Left ventricle myocardium inferior (tissue), 1 donor: ENCODE data around the gene SURF2. TPM values are rescaled to one million over a fixed set of nuclear protein-coding genes. Genes with fewer than 3 reads are reported as not detected.

Source experiments
- DNase-seq: peaks from one replicate; pipeline ENCODE4 v3.0.0-alpha.2; 2020
- H3K27ac ChIP-seq: fragments of 200-600 bp; replicated peaks from 2 replicates; pipeline ENCODE4 v1.8.0; 2021
- H3K27me3 ChIP-seq: fragments of 200-600 bp; 2 replicates; pipeline ENCODE4 v1.8.0; 2021; ENCODE audit warnings: low read depth
- H3K36me3 ChIP-seq: fragments of 200-600 bp; 2 replicates; pipeline ENCODE4 v1.8.0; 2021
- H3K4me1 ChIP-seq: fragments of 200-600 bp; 2 replicates; pipeline ENCODE4 v1.8.0; 2021
- H3K4me3 ChIP-seq: fragments of 200-600 bp; 2 replicates; pipeline ENCODE4 v1.8.0; 2021; ENCODE audit warnings: mild to moderate bottlenecking, moderate library complexity
- H3K9me3 ChIP-seq: fragments of 200-600 bp; replicated peaks from 2 replicates; pipeline ENCODE4 v1.8.0; 2021
- intact Hi-C: fragments of 100-400 bp; cut with micrococcal nuclease; formaldehyde crosslinking; loops from one replicate; pipeline ENCODE4 v1.11.0; 2022
- total RNA-seq: library from RNA; stranded (reverse); fragmentation: NEBNext Ultra II Directional; extraction: Animal tissue kit (Norgen Biotek cat#: 25700); gene quantifications from one replicate; pipeline ENCODE4 v1.2.1, GENCODE V29; 2021
- TF ChIP-seq, protein P1 (sequence below): fragments of 200-600 bp; IDR thresholded peaks from 2 replicates; pipeline ENCODE4 v1.8.0; 2021; ENCODE audit warnings: antibody characterized with exemption, mild to moderate bottlenecking, borderline replicate concordance
- donor health status: DM: no; HTN: yes; CAD: no; lungs with severe emphysema.

The SURF2 gene
- total RNA-seq, 1 donor from 2014 or later: 17.4 TPM

GRCh38 chr9:133366435-133366834 lies 10.1 kb downstream of the SURF2 start:
- Histone ChIP-seq H3K36me3 (peaks cover 71% of the 10 kb centered on the region), H3K27me3 (no peaks in the 10 kb centered on the region), H3K4me1 (peaks cover 43% of the 10 kb centered on the region), H3K9me3 (no peaks in the 10 kb centered on the region), H3K27ac (no peak overlapping the region), H3K4me3 (no peak overlapping the region)
- intact Hi-C loops: no loop called here
- DNase-seq: no peak
- TF ChIP-seq, protein P1, sequence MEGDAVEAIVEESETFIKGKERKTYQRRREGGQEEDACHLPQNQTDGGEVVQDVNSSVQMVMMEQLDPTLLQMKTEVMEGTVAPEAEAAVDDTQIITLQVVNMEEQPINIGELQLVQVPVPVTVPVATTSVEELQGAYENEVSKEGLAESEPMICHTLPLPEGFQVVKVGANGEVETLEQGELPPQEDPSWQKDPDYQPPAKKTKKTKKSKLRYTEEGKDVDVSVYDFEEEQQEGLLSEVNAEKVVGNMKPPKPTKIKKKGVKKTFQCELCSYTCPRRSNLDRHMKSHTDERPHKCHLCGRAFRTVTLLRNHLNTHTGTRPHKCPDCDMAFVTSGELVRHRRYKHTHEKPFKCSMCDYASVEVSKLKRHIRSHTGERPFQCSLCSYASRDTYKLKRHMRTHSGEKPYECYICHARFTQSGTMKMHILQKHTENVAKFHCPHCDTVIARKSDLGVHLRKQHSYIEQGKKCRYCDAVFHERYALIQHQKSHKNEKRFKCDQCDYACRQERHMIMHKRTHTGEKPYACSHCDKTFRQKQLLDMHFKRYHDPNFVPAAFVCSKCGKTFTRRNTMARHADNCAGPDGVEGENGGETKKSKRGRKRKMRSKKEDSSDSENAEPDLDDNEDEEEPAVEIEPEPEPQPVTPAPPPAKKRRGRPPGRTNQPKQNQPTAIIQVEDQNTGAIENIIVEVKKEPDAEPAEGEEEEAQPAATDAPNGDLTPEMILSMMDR: no peak

DNA sequence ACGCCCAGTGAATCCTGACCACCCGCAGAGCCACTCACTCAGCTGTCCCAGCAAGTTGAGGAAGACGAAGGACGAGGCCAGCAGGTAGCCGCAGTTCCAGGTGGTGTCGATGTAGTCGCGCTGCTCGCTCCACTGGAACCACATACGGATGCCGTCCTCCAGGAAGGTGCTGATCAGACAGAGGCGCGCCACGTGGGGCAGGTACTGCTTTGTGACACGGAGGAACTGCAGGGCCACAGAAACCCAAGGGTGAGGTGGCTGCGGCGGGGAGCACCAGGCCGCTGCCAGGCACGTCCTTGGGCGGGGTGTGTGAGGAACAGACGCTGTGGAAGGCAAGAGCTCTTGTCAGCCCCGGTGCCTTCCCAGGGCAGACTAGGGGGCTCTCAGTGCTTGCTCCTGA lies 10.9 kb downstream of the SURF2 start:
- TF ChIP-seq, protein P1: no peak
- no peak overlapping the region for H3K4me3 ChIP-seq
- H3K36me3 ChIP-seq: peaks cover 63% of the 10 kb centered on the region
- no peak for DNase-seq
- H3K9me3 ChIP-seq: no peaks in the 10 kb centered on the region
- H3K4me1 ChIP-seq: peaks cover 50% of the 10 kb centered on the region
- no peak overlapping the region for H3K27ac ChIP-seq
- no peaks in the 10 kb centered on the region for H3K27me3 ChIP-seq
- intact Hi-C loops: no loop called here

DNA sequence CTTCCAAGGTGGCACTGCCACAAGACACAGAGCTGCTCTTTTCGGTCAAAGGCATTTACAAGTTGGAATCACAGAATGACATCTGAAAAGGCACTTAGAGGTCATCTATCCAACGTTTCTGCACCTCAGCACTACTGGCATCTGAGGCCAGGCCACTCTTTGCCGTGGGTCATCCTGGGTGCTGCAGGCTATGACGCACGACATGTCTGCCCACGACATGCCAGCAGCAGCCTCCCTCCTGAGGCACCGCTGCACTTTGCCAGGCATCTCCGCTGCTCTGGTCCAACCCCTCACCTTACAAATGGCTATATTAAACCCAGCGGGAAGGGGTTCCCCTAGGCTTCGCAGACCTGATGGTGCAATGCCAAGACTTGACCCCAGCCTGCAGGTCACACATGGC lies 11.4 kb downstream of the SURF2 start:
- no peak overlapping the region for H3K27ac ChIP-seq
- peaks cover 59% of the 10 kb centered on the region for H3K36me3 ChIP-seq
- intact Hi-C loops: no loop called here

GRCh38 chr9:133368249-133368881 lies 12.0 kb downstream of the SURF2 start:
- peaks cover 62% of the 10 kb centered on the region for H3K4me1 ChIP-seq
- TF ChIP-seq, protein P1: no peak
- no peak overlapping the region for H3K4me3 ChIP-seq
- peaks cover 59% of the 10 kb centered on the region for H3K36me3 ChIP-seq
- intact Hi-C loops: no loop called here
- H3K9me3 ChIP-seq: no peaks in the 10 kb centered on the region
- H3K27me3 ChIP-seq: no peaks in the 10 kb centered on the region
- DNase-seq: no peak
- H3K27ac ChIP-seq: no peak overlapping the region

More for the DNA sequence above, 11.4 kb downstream of the SURF2 start:
- no peak for DNase-seq
- Histone ChIP-seq H3K9me3 (no peaks in the 10 kb centered on the region), H3K27me3 (no peaks in the 10 kb centered on the region), H3K4me3 (no peak overlapping the region), H3K4me1 (peaks cover 56% of the 10 kb centered on the region)
- TF ChIP-seq, protein P1: no peak

GRCh38 chr9:133369422-133369821 lies 13.1 kb downstream of the SURF2 start:
- Histone ChIP-seq H3K9me3 (no peaks in the 10 kb centered on the region), H3K27ac (no peak overlapping the region), H3K36me3 (peaks cover 48% of the 10 kb centered on the region), H3K4me1 (peaks cover 72% of the 10 kb centered on the region), H3K4me3 (no peak overlapping the region), H3K27me3 (no peaks in the 10 kb centered on the region)
- no peak for DNase-seq
- TF ChIP-seq, protein P1: no peak
- intact Hi-C loops: no loop called here

DNA sequence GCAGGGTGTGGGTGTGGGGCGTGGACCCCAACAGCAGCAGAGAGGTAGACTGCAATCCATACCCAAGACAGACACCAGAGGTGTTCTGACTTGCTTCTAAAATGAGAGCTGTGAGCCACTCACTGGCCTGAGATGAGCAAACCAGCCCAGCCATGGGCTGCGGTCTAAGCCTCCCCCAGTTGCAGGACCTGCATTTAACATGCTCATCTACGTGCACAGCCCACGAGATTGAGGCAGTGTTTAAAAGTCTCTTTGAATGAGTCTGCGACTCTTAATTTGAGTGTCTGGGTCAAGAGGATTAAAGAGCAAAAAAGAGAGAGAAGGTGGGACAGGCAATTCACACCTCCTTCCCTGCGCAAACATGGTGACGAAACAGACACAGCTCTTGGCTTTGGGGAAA lies 13.6 kb downstream of the SURF2 start:
- no peak for DNase-seq
- intact Hi-C loops: no loop called here
- no peak overlapping the region for H3K4me3 ChIP-seq
- TF ChIP-seq, protein P1: no peak
- peaks cover 43% of the 10 kb centered on the region for H3K36me3 ChIP-seq
- H3K27me3 ChIP-seq: no peaks in the 10 kb centered on the region
- H3K4me1 ChIP-seq: peaks cover 78% of the 10 kb centered on the region
- H3K27ac ChIP-seq: no peak overlapping the region
- H3K9me3 ChIP-seq: no peaks in the 10 kb centered on the region
